ENCODE measurements around the gene ZNF280B.

Gene ZNF280B

GRCh38 chr22:22460635-22461034, 47.9 kb downstream of the ZNF280B start:
- H3K4me2 ChIP-seq, result no peak overlapping the region
- no peaks in the 10 kb centered on the region for H3K27me3 ChIP-seq (ENCODE audit: insufficient read depth, low read depth)
- no peaks in the 10 kb centered on the region for H3K4me1 ChIP-seq (ENCODE audit: low read depth, poor library complexity, severe bottlenecking)
- no peaks in the 10 kb centered on the region for H4K20me1 ChIP-seq (ENCODE audit: insufficient read depth)
- no peak overlapping the region for H2AFZ ChIP-seq (ENCODE audit: low read depth)
- no peak overlapping the region for H3K9ac ChIP-seq
- H3K79me2 ChIP-seq (ENCODE audit: insufficient read depth, low read depth), result no peaks in the 10 kb centered on the region
- peak; percentile 69 for TF ChIP-seq CTCF (conservative IDR thresholded peaks at IDR 0.05; ENCODE audit: low read depth, low read length)
- H3K36me3 ChIP-seq (ENCODE audit: insufficient read depth), result no peaks in the 10 kb centered on the region
- H3K27ac ChIP-seq, result no peak overlapping the region
- H3K4me3 ChIP-seq (IDR thresholded peaks at IDR 0.05; ENCODE audit: insufficient read depth, low read depth, low read length), result no peak overlapping the region

DNA sequence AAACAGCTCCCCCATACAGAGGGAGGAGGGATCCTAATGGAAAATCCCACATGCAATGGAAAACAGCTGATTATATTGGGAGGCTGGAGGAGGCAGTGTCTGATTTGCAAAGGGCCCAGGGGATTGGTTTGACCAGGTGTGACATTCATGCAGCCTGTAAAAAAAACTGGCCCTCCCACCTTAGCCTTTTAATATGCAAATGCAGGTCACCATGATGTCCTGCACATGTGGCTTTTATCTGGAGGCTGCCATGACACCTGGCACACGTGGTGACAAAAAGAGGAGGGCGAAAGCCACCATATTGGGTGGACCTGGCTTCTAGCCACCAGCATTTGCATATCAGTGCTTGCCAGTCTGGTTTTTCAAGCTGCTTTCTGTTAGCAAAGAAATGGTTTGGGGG, 48.5 kb downstream of the ZNF280B start:
- no peak for TF ChIP-seq CTCF (conservative IDR thresholded peaks at IDR 0.05; ENCODE audit: low read depth, low read length)
- H3K4me3 ChIP-seq (IDR thresholded peaks at IDR 0.05; ENCODE audit: insufficient read depth, low read depth, low read length), result no peak overlapping the region
- no peaks in the 10 kb centered on the region for H3K79me2 ChIP-seq (ENCODE audit: insufficient read depth, low read depth)
- H2AFZ ChIP-seq (ENCODE audit: low read depth), result no peak overlapping the region
- no peaks in the 10 kb centered on the region for H3K36me3 ChIP-seq (ENCODE audit: insufficient read depth)
- no peak overlapping the region for H3K27ac ChIP-seq
- no peaks in the 10 kb centered on the region for H4K20me1 ChIP-seq (ENCODE audit: insufficient read depth)
- no peaks in the 10 kb centered on the region for H3K27me3 ChIP-seq (ENCODE audit: insufficient read depth, low read depth)
- H3K4me2 ChIP-seq, result no peak overlapping the region
- H3K4me1 ChIP-seq (ENCODE audit: low read depth, poor library complexity, severe bottlenecking), result no peaks in the 10 kb centered on the region
- no peak overlapping the region for H3K9ac ChIP-seq

DNA sequence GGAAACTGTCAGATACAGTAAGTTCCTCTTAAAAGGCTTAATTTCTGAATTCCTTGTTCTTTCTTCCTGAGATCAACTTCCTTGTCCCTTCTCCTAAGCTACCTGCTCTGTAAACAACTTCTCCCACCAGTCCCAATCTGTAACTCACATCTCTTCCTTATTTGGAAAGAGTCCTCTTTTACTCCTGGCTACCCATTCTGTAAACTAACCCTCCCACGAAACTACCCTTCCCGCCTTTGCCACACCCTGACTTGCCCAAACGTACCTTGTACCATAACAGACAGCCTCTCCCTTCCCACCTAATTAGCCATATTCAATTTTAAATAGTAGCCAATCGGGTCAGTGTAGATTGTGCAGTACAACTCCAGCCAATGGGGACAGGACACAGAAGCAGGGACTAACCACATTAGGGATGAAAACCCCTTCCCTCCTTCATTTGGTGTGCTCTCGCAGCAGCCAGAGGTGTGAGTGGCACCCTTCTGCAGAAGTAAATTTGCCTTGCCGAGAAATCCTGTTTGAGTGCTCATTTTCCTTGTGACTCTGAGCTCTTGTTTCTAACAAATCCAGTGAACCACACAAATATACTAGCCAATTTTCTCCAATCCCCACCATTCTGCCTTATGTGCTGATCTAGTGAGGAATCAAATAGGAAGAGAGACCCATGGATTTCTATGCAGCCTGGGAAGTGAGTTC, 49.5 kb downstream of the ZNF280B start:
- H3K79me2 ChIP-seq (ENCODE audit: insufficient read depth, low read depth), result no peaks in the 10 kb centered on the region
- H3K27ac ChIP-seq, result no peak overlapping the region
- H3K4me2 ChIP-seq, result no peak overlapping the region
- H3K27me3 ChIP-seq (ENCODE audit: insufficient read depth, low read depth), result no peaks in the 10 kb centered on the region
- no peak overlapping the region for H2AFZ ChIP-seq (ENCODE audit: low read depth)
- H3K4me3 ChIP-seq (IDR thresholded peaks at IDR 0.05; ENCODE audit: insufficient read depth, low read depth, low read length), result no peak overlapping the region
- no peaks in the 10 kb centered on the region for H3K4me1 ChIP-seq (ENCODE audit: low read depth, poor library complexity, severe bottlenecking)
- no peaks in the 10 kb centered on the region for H4K20me1 ChIP-seq (ENCODE audit: insufficient read depth)
- H3K9ac ChIP-seq, result no peak overlapping the region
- no peak for TF ChIP-seq CTCF (conservative IDR thresholded peaks at IDR 0.05; ENCODE audit: low read depth, low read length)
- no peaks in the 10 kb centered on the region for H3K36me3 ChIP-seq (ENCODE audit: insufficient read depth)

DNA sequence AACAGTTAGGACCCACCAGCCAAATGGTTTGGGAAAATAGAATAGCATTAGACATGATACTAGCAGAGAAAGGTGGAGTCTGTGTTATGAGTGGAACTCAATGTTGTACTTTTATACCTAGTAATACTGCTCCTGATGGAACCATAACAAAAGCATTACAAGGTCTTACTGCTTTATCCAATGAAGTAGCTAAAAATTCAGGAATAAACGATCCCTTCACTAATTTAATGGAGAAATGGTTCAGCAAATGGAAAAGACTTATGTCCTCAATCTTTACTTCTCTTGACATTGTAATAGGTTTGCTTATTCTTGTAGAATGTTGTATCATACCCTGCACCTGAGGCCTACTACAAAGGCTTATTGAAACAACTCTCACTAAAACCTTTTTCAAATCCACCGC, 50.2 kb downstream of the ZNF280B start:
- H3K27ac ChIP-seq, result no peak overlapping the region
- H3K36me3 ChIP-seq (ENCODE audit: insufficient read depth), result no peaks in the 10 kb centered on the region
- no peak overlapping the region for H2AFZ ChIP-seq (ENCODE audit: low read depth)
- no peaks in the 10 kb centered on the region for H4K20me1 ChIP-seq (ENCODE audit: insufficient read depth)
- no peaks in the 10 kb centered on the region for H3K79me2 ChIP-seq (ENCODE audit: insufficient read depth, low read depth)
- H3K4me2 ChIP-seq, result no peak overlapping the region
- H3K9ac ChIP-seq, result no peak overlapping the region
- no peak for TF ChIP-seq CTCF (conservative IDR thresholded peaks at IDR 0.05; ENCODE audit: low read depth, low read length)
- no peak overlapping the region for H3K4me3 ChIP-seq (IDR thresholded peaks at IDR 0.05; ENCODE audit: insufficient read depth, low read depth, low read length)
- no peaks in the 10 kb centered on the region for H3K27me3 ChIP-seq (ENCODE audit: insufficient read depth, low read depth)
- no peaks in the 10 kb centered on the region for H3K4me1 ChIP-seq (ENCODE audit: low read depth, poor library complexity, severe bottlenecking)

All from KMS-11 (cell line).